OCI-LY7 (cell line): Measurements from ENCODE around the gene TPK1. TPM values are rescaled to one million over a fixed set of nuclear protein-coding genes. Genes with fewer than 3 reads are reported as not detected.
A peak's percentile ranks its signal among the peaks of the same experiment; 100 is the strongest.

ENCODE experiments used
- BruUV-seq: library from RNA; stranded (reverse); fragments of 400-500 nt; replicated peaks from 2 replicates; lab custom pipeline; 2021; lab: Mats Ljungman, UMichigan
- CTCF ChIA-PET: fragments of 300-600 bp; sonication (Branson Sonifier 250); formaldehyde crosslinking; loops from one replicate; lab custom pipeline; 2022; ENCODE audit warnings: antibody characterized with exemption; ENCODE audit not compliant: unreplicated experiment; lab: Charles Lee
- POLR2A ChIA-PET: fragments of 300-600 bp; sonication (Branson Sonifier 250); formaldehyde crosslinking; loops from one replicate; lab custom pipeline; 2022; ENCODE audit warnings: antibody characterized with exemption; lab: Charles Lee
- DNase-seq: peaks from one replicate; pipeline ENCODE4 v3.0.0-alpha.2; 2015; ENCODE audit warnings: low spot score
- H2AFZ ChIP-seq: fragments of 200-600 bp; sonication (generic), shearing (Covaris generic); 2 replicates; pipeline ENCODE4 v1.6.1; 2014; ENCODE audit warnings: mild to moderate bottlenecking, antibody characterized with exemption, low read length, moderate library complexity
- H3K27ac ChIP-seq: fragments of 200-600 bp; sonication (generic); 2 replicates; pipeline ENCODE4 v1.5.1; 2014; ENCODE audit warnings: mixed run types, low read depth, mild to moderate bottlenecking, moderate library complexity, low read length, inconsistent platforms; ENCODE audit not compliant: poor library complexity, severe bottlenecking
- H3K36me3 ChIP-seq: fragments of 200-600 bp; sonication (generic); 2 replicates; pipeline ENCODE4 v1.6.1; 2014; ENCODE audit warnings: mild to moderate bottlenecking, antibody characterized with exemption, low read length, moderate library complexity, mixed read lengths; ENCODE audit not compliant: insufficient read depth
- H3K4me1 ChIP-seq: fragments of 200-600 bp; sonication (generic); 2 replicates; pipeline ENCODE4 v1.5.1; 2014; ENCODE audit warnings: mild to moderate bottlenecking, low read length; ENCODE audit not compliant: insufficient read depth, poor library complexity, severe bottlenecking
- H3K4me2 ChIP-seq: fragments of 200-600 bp; sonication (generic); 2 replicates; pipeline ENCODE4 v1.6.1; 2014; ENCODE audit warnings: mild to moderate bottlenecking, low read length
- H3K4me3 ChIP-seq: fragments of 200-600 bp; sonication (generic); 2 replicates; pipeline ENCODE4 v1.5.1; 2014; ENCODE audit warnings: mild to moderate bottlenecking, low read depth, low read length; ENCODE audit not compliant: poor library complexity, severe bottlenecking
- H3K79me2 ChIP-seq: fragments of 200-600 bp; sonication (generic); 2 replicates; pipeline ENCODE4 v1.6.1; 2016; ENCODE audit warnings: low read depth, mild to moderate bottlenecking, low read length, moderate library complexity, mixed read lengths; ENCODE audit not compliant: insufficient read depth
- H3K9me2 ChIP-seq: fragments of 200-600 bp; sonication (generic); 2 replicates; pipeline ENCODE4 v1.6.1; 2016; ENCODE audit warnings: mild to moderate bottlenecking, low read length, mixed read lengths; ENCODE audit not compliant: insufficient read depth
- H3K9me3 ChIP-seq: fragments of 200-600 bp; sonication (generic); 2 replicates; pipeline ENCODE4 v1.6.1; 2014; ENCODE audit warnings: mild to moderate bottlenecking, mixed run types, low read length, mixed read lengths
- H4K20me1 ChIP-seq: fragments of 200-600 bp; sonication (generic); 2 replicates; pipeline ENCODE4 v1.6.1; 2014; ENCODE audit warnings: mild to moderate bottlenecking, antibody characterized with exemption, low read length, moderate library complexity, mixed read lengths; ENCODE audit not compliant: insufficient read depth
- EZH2phosphoT487 ChIP-seq: fragments of 200-600 bp; sonication (generic); IDR thresholded peaks from 2 replicates; pipeline ENCODE4 v1.6.1; 2018; ENCODE audit warnings: low read depth, borderline replicate concordance, mild to moderate bottlenecking, mixed run types, antibody characterized with exemption, low read length, moderate library complexity, mixed read lengths
- intact Hi-C: fragments of 100-400 bp; cut with micrococcal nuclease; formaldehyde crosslinking; loops from one replicate; pipeline ENCODE4 v1.10.0; 2022; ENCODE audit not compliant: unreplicated experiment
- total RNA-seq, 2 experiments: library from RNA; depleted of rRNA in 1 of 2; stranded (reverse); fragments of >200 nt in 1 of 2; shearing (Covaris generic) in 1 of 2; gene quantifications; 2 replicates each; pipeline ENCODE4 v1.2.3, GENCODE V29; 2014 to 2022
- TF ChIP-seq, protein P1 (sequence below): fragments of 200-600 bp; sonication (generic); conservative IDR thresholded peaks from 2 replicates; pipeline ENCODE4 v1.5.1; 2014; ENCODE audit warnings: mild to moderate bottlenecking, antibody characterized with exemption, low read length, moderate library complexity, mixed read lengths

Gene TPK1
- total RNA-seq, 2 experiments from 2014 or later, result 6.7 to 12.5 TPM

- no peaks in the 10 kb centered on the region for H4K20me1 ChIP-seq
Measured at GRCh38 chr7:144830811-144831210, 5.0 kb downstream of the TPK1 start.

DNA sequence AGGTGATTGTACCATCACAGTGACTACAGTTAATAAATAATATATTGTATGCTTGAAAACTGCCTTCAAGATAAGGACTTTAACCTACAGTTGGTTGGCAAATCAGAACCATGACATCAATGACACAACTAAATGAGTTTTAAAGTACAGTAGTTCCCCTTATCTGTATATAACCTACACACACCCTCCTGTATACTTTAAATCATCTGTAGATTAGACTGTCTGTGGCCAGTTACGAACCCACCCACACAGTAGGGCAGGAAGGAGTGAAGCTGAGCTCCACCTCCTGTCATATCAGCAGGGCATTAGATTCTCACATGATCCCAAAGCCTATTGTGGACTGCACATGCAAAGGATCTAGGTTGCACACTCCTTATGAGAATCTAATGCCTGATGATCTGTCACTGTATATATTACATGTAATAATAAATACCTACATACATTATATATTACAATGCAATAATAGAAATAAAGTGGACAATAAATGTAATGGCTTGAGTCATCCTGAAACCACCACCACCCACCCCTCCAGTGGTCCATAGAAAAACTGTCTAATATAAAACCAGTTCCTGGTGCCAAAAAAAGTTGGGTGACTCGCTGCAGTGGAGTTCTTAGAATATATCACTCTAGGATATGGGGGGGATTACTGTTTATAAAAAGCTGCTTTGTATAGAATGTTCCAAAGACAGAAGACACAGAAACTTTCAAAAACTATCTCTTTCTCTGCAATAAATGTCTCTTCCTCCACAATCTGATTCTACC is 5.6 kb downstream of the TPK1 start:
- no TSS peak for BruUV-seq
- Histone ChIP-seq H3K9me2 (no peaks in the 10 kb centered on the region), H3K9me3 (no peaks in the 10 kb centered on the region), H4K20me1 (no peaks in the 10 kb centered on the region), H2AFZ (no peak overlapping the region), H3K27ac (no peak overlapping the region), H3K4me3 (no peak overlapping the region), H3K4me1 (peaks cover 64% of the 10 kb centered on the region), H3K36me3 (no peaks in the 10 kb centered on the region), H3K79me2 (no peaks in the 10 kb centered on the region), H3K4me2 (no peak overlapping the region)
- CTCF ChIA-PET, result no interaction called here
- POLR2A ChIA-PET, result interaction anchor here (0.5 to 1.9 kb wide), 3 partner anchors 17 to 308 kb away, joined by 3 to 9 read pairs (median 6); no protein-coding TSS in a partner anchor
- no peak for TF ChIP-seq EZH2phosphoT487
- TF ChIP-seq, protein P1, sequence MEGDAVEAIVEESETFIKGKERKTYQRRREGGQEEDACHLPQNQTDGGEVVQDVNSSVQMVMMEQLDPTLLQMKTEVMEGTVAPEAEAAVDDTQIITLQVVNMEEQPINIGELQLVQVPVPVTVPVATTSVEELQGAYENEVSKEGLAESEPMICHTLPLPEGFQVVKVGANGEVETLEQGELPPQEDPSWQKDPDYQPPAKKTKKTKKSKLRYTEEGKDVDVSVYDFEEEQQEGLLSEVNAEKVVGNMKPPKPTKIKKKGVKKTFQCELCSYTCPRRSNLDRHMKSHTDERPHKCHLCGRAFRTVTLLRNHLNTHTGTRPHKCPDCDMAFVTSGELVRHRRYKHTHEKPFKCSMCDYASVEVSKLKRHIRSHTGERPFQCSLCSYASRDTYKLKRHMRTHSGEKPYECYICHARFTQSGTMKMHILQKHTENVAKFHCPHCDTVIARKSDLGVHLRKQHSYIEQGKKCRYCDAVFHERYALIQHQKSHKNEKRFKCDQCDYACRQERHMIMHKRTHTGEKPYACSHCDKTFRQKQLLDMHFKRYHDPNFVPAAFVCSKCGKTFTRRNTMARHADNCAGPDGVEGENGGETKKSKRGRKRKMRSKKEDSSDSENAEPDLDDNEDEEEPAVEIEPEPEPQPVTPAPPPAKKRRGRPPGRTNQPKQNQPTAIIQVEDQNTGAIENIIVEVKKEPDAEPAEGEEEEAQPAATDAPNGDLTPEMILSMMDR, result no peak
- no peak for DNase-seq
- intact Hi-C loops, result no loop called here

More at GRCh38 chr7:144830811-144831210, 5.0 kb downstream of the TPK1 start:
- H3K4me2 ChIP-seq, result no peak overlapping the region
- peaks cover 58% of the 10 kb centered on the region for H3K4me1 ChIP-seq
- H3K4me3 ChIP-seq, result no peak overlapping the region
- no peaks in the 10 kb centered on the region for H3K9me2 ChIP-seq
- H3K9me3 ChIP-seq, result no peaks in the 10 kb centered on the region
- ChIA-PET POLR2A (interaction anchor here (1.9 kb wide), 1 partner anchor 18 kb away, joined by 6 read pairs; no protein-coding TSS in a partner anchor), CTCF (no interaction called here)
- no TSS peak for BruUV-seq
- H3K36me3 ChIP-seq, result no peaks in the 10 kb centered on the region
- no peaks in the 10 kb centered on the region for H3K79me2 ChIP-seq
- intact Hi-C loops, result no loop called here
- H2AFZ ChIP-seq, result no peak overlapping the region
- no peak for DNase-seq
- TF ChIP-seq EZH2phosphoT487, result no peak
- TF ChIP-seq, protein P1, result no peak
- H3K27ac ChIP-seq, result no peak overlapping the region

DNA sequence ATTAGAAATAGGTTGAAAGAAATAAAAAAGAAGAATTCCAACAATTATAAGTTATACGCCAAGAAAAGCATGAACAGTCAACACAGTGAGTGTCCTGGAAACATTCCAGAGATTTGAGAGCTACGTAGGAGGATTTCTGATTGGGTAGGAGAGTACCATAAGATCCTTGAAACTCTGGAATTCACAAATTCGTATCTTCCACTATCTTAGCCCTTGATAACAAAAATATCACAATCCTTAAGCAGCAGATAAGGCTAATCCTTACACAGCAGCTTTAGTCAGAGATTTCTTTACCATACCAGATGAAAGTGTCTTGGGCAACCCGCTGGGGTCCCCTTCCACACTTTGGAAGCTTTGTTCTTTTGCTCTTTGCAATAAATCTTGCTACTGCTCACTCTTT is 8.2 kb downstream of the TPK1 start:
- Histone ChIP-seq H3K4me2 (peak overlapping the region; percentile 63), H3K9me3 (no peaks in the 10 kb centered on the region), H3K4me1 (peaks cover 61% of the 10 kb centered on the region), H4K20me1 (no peaks in the 10 kb centered on the region), H3K27ac (peak overlapping the region; percentile 83), H3K36me3 (no peaks in the 10 kb centered on the region), H2AFZ (peak overlapping the region; percentile 86; the same call in 1 of the 2 replicates), H3K9me2 (no peaks in the 10 kb centered on the region), H3K4me3 (peak overlapping the region; percentile 41), H3K79me2 (no peaks in the 10 kb centered on the region)
- TF ChIP-seq, protein P1, result no peak
- TF ChIP-seq EZH2phosphoT487, result no peak
- CTCF ChIA-PET, result interaction anchor here (3.2 kb wide), 1 partner anchor 8 kb away, joined by 19 read pairs; the partner anchor contains the start of gene TPK1
- BruUV-seq, result no TSS peak
- no peak for DNase-seq
- intact Hi-C loops, result no loop called here
- POLR2A ChIA-PET, result interaction anchor here (0.6 to 2.8 kb wide), 4 partner anchors 11 to 1527 kb away, joined by 3 to 23 read pairs (median 5); no protein-coding TSS in a partner anchor
